ENCODE data around the gene ZNF142.

GRCh38 chr2:218615868-218616315, 43.5 kb downstream of the ZNF142 start:
- TF ChIP-seq CTCF (conservative IDR thresholded peaks at IDR 0.05; ENCODE audit: low read length) (no peak), EZH2phosphoT487 (IDR thresholded peaks at IDR 0.05; ENCODE audit: borderline replicate concordance, low read depth, low read length) (no peak)
